ENCODE measurements around the gene MRPL18. TPM values are rescaled to one million over a fixed set of nuclear protein-coding genes. Genes with fewer than 3 reads are reported as not detected.
"Not testable (repeated sequence)": the region's sequence is repeated elsewhere in the genome, so short reads cannot be mapped to it uniquely, and the experiment has no call there.

Gene MRPL18
- total RNA-seq, 2 experiments from 2014 or later = 84.6 to 89.9 TPM

DNA sequence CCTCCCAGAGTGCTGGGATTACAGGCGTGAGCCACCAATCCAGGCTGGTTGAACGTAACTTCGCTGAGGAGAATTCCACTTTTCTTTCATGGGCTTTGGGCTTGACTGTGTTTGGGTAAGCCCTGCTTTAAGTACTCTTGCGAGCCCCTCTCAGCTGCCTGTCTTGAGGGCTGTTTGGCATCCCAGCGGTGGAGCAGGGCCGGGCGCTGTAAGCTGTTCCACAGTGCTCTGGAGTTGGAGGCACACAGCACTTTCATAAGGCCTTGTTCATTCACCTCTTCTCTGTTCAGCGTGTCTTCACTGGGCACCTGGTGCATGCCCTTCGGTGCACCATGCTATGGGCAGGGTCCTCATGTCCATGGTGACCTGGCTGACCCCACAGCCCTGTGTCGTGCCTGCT, 31.5 kb downstream of the MRPL18 start:
- Mint-ChIP-seq H3K4me3 (no peak overlapping the region), H3K4me1 (ENCODE audit: low read depth) (peaks cover 13% of the 10 kb centered on the region), H3K27ac (no peak overlapping the region), H3K36me3 (no peaks in the 10 kb centered on the region), H3K9me3 (no peaks in the 10 kb centered on the region), H3K27me3 (no peaks in the 10 kb centered on the region)
- ChIA-PET CTCF (interaction anchor here (0.7 kb wide), 1 partner anchor 712 kb away, joined by 3 read pairs; no protein-coding TSS in a partner anchor), POLR2A (no interaction called here)
- intact Hi-C loops (cut with micrococcal nuclease) = no loop called here
- DNase-seq = no peak

GRCh38 chr6:159823953-159824352, 33.7 kb downstream of the MRPL18 start:
- no peak for DNase-seq
- ChIA-PET POLR2A (no interaction called here), CTCF (no interaction called here)
- intact Hi-C loops (cut with micrococcal nuclease) = no loop called here
- H3K27ac Mint-ChIP-seq = no peak overlapping the region
- H3K9me3 Mint-ChIP-seq = no peaks in the 10 kb centered on the region
- no peaks in the 10 kb centered on the region for H3K27me3 Mint-ChIP-seq
- no peak overlapping the region for H3K4me3 Mint-ChIP-seq
- no peaks in the 10 kb centered on the region for H3K36me3 Mint-ChIP-seq
- peaks cover 13% of the 10 kb centered on the region for H3K4me1 Mint-ChIP-seq (ENCODE audit: low read depth)

DNA sequence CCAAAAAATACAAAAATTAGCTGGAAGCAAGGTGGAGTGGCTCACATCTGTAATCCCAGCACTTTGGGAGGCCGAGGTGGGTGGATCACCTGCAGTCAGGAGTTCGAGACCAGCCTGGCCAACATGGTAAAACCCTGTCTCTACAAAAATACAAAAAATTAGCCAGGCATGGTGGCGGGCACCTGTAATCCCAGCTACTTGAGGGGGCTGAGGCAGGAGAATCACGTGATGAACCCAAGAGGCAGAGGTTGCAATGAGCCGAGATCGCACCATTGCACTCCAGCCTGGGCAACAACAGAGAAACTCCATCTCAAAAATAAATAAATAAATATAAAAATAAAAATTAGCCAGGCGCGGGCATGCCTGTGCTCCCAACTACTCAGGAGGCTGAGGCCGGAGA, 34.4 kb downstream of the MRPL18 start:
- H3K27ac Mint-ChIP-seq; intact Hi-C loops (cut with micrococcal nuclease); CTCF ChIA-PET; POLR2A ChIA-PET; H3K9me3 Mint-ChIP-seq; DNase-seq; H3K4me3 Mint-ChIP-seq; H3K4me1 Mint-ChIP-seq (ENCODE audit: low read depth); H3K36me3 Mint-ChIP-seq; H3K27me3 Mint-ChIP-seq: not testable (repeated sequence)

GRCh38 chr6:159826004-159826403, 35.7 kb downstream of the MRPL18 start:
- CTCF ChIA-PET = no interaction called here
- no peak for DNase-seq

DNA sequence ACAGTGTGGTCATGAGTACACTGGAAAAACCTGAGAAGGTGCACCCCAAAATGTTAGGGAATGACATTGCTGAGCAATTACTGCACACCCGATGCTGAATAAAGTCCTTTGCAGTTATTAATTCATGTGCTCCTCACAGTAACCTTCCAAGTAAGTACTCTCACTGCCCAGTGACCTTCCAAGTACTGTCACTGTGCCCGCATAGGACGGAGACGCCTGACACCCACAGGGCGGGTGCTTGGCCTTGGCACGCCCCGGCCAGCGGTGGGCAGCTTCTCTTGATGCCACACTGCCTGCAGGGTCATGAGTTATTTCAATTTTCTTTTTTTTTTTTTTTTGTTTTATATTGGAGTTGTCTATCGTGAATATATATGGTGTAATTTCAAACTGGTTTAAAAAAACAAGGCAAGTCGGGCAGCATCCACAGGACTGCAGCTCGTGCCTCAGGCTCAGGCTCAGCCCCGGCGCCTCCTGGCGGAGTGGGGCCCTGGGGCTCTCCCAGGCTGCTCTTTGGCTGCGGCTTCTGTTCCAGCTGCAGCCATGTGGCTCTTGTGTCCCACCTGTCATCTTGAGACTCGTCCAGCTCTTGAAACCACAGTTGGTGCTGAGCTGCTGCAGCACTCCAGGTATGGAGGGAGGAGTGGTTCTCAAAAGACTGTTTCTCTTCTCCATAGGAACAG, 36.8 kb downstream of the MRPL18 start:
- CTCF ChIA-PET = interaction anchor here (0.7 kb wide), 1 partner anchor 607 kb away, joined by 3 read pairs; no protein-coding TSS in a partner anchor
- no peaks in the 10 kb centered on the region for H3K27me3 Mint-ChIP-seq
- H3K27ac Mint-ChIP-seq = no peak overlapping the region
- intact Hi-C loops (cut with micrococcal nuclease) = no loop called here
- no peaks in the 10 kb centered on the region for H3K9me3 Mint-ChIP-seq
- POLR2A ChIA-PET = no interaction called here
- no peaks in the 10 kb centered on the region for H3K4me1 Mint-ChIP-seq (ENCODE audit: low read depth)
- no peak for DNase-seq
- no peaks in the 10 kb centered on the region for H3K36me3 Mint-ChIP-seq
- H3K4me3 Mint-ChIP-seq = no peak overlapping the region

More at GRCh38 chr6:159826004-159826403, 35.7 kb downstream of the MRPL18 start:
- Mint-ChIP-seq H3K4me3 (no peak overlapping the region), H3K27ac (no peak overlapping the region), H3K27me3 (no peaks in the 10 kb centered on the region), H3K4me1 (ENCODE audit: low read depth) (no peaks in the 10 kb centered on the region), H3K9me3 (no peaks in the 10 kb centered on the region), H3K36me3 (no peaks in the 10 kb centered on the region)
- intact Hi-C loops (cut with micrococcal nuclease) = no loop called here
- POLR2A ChIA-PET = no interaction called here

DNA sequence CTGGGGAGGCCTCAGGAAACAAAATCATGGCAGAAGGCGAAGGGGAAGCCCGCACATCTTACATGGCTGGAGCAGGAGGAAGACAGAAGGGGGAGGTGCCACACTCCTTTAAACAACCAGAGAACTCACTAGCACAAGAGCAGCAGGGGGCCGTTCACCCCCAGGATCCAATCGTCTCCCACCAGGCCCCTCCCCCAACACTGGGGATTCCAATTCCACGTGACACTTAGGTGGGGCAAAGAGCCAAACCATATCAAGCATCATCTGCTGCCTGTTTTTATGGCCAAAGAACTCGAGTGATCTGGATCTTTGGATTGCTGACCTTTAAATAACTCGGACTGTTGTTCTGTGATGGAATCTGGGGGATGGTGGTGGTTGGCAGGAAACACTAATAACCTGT, 37.8 kb downstream of the MRPL18 start:
- H3K27me3 Mint-ChIP-seq = no peaks in the 10 kb centered on the region
- no peak overlapping the region for H3K27ac Mint-ChIP-seq
- POLR2A ChIA-PET = no interaction called here
- H3K4me1 Mint-ChIP-seq (ENCODE audit: low read depth) = no peaks in the 10 kb centered on the region
- no peaks in the 10 kb centered on the region for H3K36me3 Mint-ChIP-seq
- no peaks in the 10 kb centered on the region for H3K9me3 Mint-ChIP-seq
- CTCF ChIA-PET = interaction anchor here (0.7 kb wide), 1 partner anchor 608 kb away, joined by 3 read pairs; no protein-coding TSS in a partner anchor
- intact Hi-C loops (cut with micrococcal nuclease) = no loop called here
- no peak for DNase-seq
- H3K4me3 Mint-ChIP-seq = no peak overlapping the region

GRCh38 chr6:159829526-159829925, 39.3 kb downstream of the MRPL18 start:
- H3K27ac Mint-ChIP-seq = no peak overlapping the region
- peaks cover 2% of the 10 kb centered on the region for H3K4me1 Mint-ChIP-seq (ENCODE audit: low read depth)
- intact Hi-C loops (cut with micrococcal nuclease) = no loop called here
- H3K27me3 Mint-ChIP-seq = no peaks in the 10 kb centered on the region
- POLR2A ChIA-PET = no interaction called here
- no peaks in the 10 kb centered on the region for H3K36me3 Mint-ChIP-seq
- CTCF ChIA-PET = no interaction called here
- no peaks in the 10 kb centered on the region for H3K9me3 Mint-ChIP-seq
- DNase-seq = no peak
- H3K4me3 Mint-ChIP-seq = no peak overlapping the region

DNA sequence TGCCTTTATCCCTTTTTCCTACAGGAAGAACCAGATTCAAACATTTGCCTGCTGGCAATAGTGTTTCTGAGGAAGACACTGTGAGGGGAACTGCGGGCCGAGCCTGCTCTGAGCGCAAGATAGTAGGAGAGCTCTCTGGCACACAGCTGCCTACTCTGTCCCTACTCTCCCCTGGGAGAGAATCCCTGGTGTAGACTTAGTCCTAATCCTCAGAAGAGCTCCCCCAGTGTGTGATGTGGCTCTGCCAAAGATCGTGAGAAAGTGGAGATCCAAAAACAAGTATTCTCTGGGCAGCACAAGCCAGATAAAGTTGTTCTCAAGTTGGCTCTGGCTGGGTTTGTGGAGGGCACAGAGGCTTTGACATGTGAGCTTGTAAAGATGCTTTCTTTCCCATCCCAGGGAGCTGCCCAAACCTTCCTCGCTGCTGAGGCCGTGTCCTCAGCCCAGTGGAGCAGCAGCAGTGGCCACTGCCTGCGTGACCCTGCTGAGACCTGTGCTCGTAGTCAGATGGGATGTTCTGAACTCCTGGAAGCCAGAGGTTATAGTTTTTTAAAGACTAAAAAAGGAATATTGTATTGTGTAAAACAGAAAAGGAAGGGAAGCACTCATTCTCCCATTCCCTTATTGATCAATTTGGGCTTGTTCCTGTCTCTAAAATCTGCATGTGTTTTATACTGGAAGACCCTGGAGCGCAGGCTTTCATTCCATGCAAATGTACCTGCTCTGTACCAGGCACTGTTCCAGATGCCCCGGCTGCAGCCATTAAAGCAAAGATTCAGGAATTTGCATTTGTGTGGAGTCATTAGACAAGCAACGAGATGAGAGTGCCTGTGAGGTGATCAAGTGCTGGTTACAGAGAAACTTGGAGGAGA, 40.5 kb downstream of the MRPL18 start:
- no peak for DNase-seq
- ChIA-PET CTCF (no interaction called here), POLR2A (no interaction called here)
- Mint-ChIP-seq H3K27ac (no peak overlapping the region), H3K4me1 (ENCODE audit: low read depth) (peaks cover 5% of the 10 kb centered on the region), H3K36me3 (no peaks in the 10 kb centered on the region), H3K4me3 (no peak overlapping the region), H3K27me3 (no peaks in the 10 kb centered on the region), H3K9me3 (no peaks in the 10 kb centered on the region)
- intact Hi-C loops (cut with micrococcal nuclease) = no loop called here

GRCh38 chr6:159831373-159831679, 41.1 kb downstream of the MRPL18 start:
- no peaks in the 10 kb centered on the region for H3K36me3 Mint-ChIP-seq
- no peaks in the 10 kb centered on the region for H3K9me3 Mint-ChIP-seq
- H3K4me1 Mint-ChIP-seq (ENCODE audit: low read depth) = peaks cover 5% of the 10 kb centered on the region
- H3K27ac Mint-ChIP-seq = no peak overlapping the region
- CTCF ChIA-PET = no interaction called here
- intact Hi-C loops (cut with micrococcal nuclease) = no loop called here
- no peak overlapping the region for H3K4me3 Mint-ChIP-seq
- POLR2A ChIA-PET = no interaction called here
- no peak for DNase-seq
- no peaks in the 10 kb centered on the region for H3K27me3 Mint-ChIP-seq

GRCh38 chr6:159832946-159833345, 42.7 kb downstream of the MRPL18 start:
- Mint-ChIP-seq H3K27ac (no peak overlapping the region), H3K36me3 (no peaks in the 10 kb centered on the region), H3K4me3 (no peak overlapping the region), H3K27me3 (no peaks in the 10 kb centered on the region), H3K4me1 (ENCODE audit: low read depth) (peaks cover 5% of the 10 kb centered on the region), H3K9me3 (no peaks in the 10 kb centered on the region)
- intact Hi-C loops (cut with micrococcal nuclease) = no loop called here
- ChIA-PET POLR2A (no interaction called here), CTCF (no interaction called here)
- DNase-seq = no peak

- no peak overlapping the region for H3K4me3 Mint-ChIP-seq
- peaks cover 5% of the 10 kb centered on the region for H3K4me1 Mint-ChIP-seq (ENCODE audit: low read depth)
- no peaks in the 10 kb centered on the region for H3K36me3 Mint-ChIP-seq
- POLR2A ChIA-PET = no interaction called here
- DNase-seq = no peak
- intact Hi-C loops (cut with micrococcal nuclease) = no loop called here
- no peaks in the 10 kb centered on the region for H3K27me3 Mint-ChIP-seq
- H3K9me3 Mint-ChIP-seq = no peaks in the 10 kb centered on the region
- H3K27ac Mint-ChIP-seq = no peak overlapping the region
- CTCF ChIA-PET = no interaction called here
Measured at GRCh38 chr6:159833556-159833955, 43.3 kb downstream of the MRPL18 start.

DNA sequence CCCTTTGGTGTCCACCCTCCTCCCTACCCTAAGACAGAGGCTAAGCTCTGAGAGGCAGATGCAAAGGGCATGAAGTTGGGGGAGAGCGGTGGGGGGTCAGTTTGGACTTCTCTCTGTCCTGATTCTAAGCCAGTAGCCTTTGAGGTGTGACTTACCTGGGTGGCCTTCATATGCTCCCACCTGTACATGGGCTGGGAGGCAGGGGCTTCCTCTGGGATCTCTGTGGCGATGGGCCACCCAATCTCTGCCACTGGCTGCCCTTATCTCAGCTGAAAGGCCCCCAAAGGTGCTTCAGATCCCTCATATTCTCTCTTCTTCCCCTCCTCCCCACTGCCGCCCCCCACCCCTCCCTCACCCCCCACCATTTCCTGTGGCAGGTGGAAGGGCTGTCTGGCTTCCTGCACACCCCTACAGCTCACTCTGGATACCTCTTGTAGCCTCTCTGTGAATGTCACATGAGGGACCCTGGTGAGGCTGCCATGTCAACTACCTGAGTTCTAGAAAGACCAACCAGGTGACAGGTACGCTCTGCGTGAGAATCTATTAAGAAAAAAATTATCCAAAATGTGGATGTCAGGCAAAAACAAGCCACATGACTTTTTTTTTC, 43.8 kb downstream of the MRPL18 start:
- no peaks in the 10 kb centered on the region for H3K27me3 Mint-ChIP-seq
- DNase-seq = no peak
- ChIA-PET POLR2A (no interaction called here), CTCF (no interaction called here)
- no peak overlapping the region for H3K27ac Mint-ChIP-seq
- intact Hi-C loops (cut with micrococcal nuclease) = no loop called here
- H3K36me3 Mint-ChIP-seq = no peaks in the 10 kb centered on the region
- H3K9me3 Mint-ChIP-seq = no peaks in the 10 kb centered on the region
- no peak overlapping the region for H3K4me3 Mint-ChIP-seq
- peaks cover 5% of the 10 kb centered on the region for H3K4me1 Mint-ChIP-seq (ENCODE audit: low read depth)
